ENCODE data around the gene SLC50A1. TPM values are rescaled to one million over a fixed set of nuclear protein-coding genes. Genes with fewer than 3 reads are reported as not detected.

The SLC50A1 gene
- total and polyA plus RNA-seq, 9 of the 15 experiments (the other 6 are each of a cell fraction or from before 2014, with no cell fraction given): 46.5 to 132 (median 91.9) TPM

DNA sequence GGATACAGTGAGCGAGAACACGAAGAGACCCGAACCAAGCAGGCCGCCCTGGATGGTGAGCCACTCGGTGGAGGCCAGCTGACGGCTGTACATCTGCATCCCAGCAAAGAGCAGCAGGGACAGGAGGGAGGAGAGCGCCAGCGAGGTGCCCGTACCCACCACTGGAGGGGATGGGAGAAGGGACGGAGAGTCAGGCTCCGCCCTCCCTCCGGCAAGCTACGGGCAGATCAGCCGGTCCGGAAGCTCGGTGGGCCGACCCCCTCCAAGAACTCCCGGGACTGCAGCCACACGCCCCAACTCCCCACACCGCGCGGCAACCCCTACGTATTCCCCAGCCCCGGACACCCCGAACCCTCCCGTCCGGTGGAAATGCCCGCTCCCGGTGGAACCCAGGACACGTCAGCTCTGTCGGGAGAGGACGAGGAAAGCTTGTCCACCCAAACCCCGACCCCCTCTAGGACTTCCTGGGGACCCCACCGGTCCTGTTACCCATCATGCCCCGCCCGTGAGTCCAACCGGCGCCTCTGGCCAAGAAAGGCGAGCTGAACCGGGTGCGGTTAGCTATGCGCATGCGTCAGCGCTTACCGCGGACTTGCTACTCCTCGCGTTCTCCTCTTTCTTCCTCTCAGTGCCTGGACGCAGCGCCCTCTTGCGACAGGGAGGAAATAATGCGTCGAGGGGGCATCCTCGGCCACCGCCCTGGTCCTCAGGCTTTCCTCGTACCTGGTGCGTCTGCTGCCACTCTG lies 37.3 kb downstream of the SLC50A1 start, which contains the start of gene KRTCAP2 (continued):
- no peak for TF ChIP-seq FOS (IDR thresholded peaks at IDR 0.05; ENCODE audit: extremely low read depth, insufficient read length)
- TF ChIP-seq ZNF830 (CRISPR knock-in tag; IDR thresholded peaks at IDR 0.05): peak; percentile 73; the same call in 1 of the 2 replicates
- TF ChIP-seq ZNF23 (CRISPR knock-in tag; IDR thresholded peaks at IDR 0.05): no peak
- TF ChIP-seq, protein P1, sequence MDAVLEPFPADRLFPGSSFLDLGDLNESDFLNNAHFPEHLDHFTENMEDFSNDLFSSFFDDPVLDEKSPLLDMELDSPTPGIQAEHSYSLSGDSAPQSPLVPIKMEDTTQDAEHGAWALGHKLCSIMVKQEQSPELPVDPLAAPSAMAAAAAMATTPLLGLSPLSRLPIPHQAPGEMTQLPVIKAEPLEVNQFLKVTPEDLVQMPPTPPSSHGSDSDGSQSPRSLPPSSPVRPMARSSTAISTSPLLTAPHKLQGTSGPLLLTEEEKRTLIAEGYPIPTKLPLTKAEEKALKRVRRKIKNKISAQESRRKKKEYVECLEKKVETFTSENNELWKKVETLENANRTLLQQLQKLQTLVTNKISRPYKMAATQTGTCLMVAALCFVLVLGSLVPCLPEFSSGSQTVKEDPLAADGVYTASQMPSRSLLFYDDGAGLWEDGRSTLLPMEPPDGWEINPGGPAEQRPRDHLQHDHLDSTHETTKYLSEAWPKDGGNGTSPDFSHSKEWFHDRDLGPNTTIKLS (IDR thresholded peaks at IDR 0.05; ENCODE audit: borderline replicate concordance, low read depth): peak; percentile 2; the same call in 1 of the 2 replicates
- TF ChIP-seq, protein P2, sequence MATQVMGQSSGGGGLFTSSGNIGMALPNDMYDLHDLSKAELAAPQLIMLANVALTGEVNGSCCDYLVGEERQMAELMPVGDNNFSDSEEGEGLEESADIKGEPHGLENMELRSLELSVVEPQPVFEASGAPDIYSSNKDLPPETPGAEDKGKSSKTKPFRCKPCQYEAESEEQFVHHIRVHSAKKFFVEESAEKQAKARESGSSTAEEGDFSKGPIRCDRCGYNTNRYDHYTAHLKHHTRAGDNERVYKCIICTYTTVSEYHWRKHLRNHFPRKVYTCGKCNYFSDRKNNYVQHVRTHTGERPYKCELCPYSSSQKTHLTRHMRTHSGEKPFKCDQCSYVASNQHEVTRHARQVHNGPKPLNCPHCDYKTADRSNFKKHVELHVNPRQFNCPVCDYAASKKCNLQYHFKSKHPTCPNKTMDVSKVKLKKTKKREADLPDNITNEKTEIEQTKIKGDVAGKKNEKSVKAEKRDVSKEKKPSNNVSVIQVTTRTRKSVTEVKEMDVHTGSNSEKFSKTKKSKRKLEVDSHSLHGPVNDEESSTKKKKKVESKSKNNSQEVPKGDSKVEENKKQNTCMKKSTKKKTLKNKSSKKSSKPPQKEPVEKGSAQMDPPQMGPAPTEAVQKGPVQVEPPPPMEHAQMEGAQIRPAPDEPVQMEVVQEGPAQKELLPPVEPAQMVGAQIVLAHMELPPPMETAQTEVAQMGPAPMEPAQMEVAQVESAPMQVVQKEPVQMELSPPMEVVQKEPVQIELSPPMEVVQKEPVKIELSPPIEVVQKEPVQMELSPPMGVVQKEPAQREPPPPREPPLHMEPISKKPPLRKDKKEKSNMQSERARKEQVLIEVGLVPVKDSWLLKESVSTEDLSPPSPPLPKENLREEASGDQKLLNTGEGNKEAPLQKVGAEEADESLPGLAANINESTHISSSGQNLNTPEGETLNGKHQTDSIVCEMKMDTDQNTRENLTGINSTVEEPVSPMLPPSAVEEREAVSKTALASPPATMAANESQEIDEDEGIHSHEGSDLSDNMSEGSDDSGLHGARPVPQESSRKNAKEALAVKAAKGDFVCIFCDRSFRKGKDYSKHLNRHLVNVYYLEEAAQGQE (IDR thresholded peaks at IDR 0.05; ENCODE audit: borderline replicate concordance): peak; percentile 4; the same call in 1 of the 2 replicates
- TF ChIP-seq, protein P2 (CRISPR knock-in tag; IDR thresholded peaks at IDR 0.05; ENCODE audit: low read depth): no peak
- no peak for TF ChIP-seq NFE2L1 (tag; IDR thresholded peaks at IDR 0.05; ENCODE audit: borderline replicate concordance, low read depth)
- peak; percentile 97 to 98 for TF ChIP-seq NRF1 (conservative IDR thresholded peaks at IDR 0.05 in 1 of 2, IDR thresholded peaks at IDR 0.05 in 1 of 2)
- TF ChIP-seq, protein P3, sequence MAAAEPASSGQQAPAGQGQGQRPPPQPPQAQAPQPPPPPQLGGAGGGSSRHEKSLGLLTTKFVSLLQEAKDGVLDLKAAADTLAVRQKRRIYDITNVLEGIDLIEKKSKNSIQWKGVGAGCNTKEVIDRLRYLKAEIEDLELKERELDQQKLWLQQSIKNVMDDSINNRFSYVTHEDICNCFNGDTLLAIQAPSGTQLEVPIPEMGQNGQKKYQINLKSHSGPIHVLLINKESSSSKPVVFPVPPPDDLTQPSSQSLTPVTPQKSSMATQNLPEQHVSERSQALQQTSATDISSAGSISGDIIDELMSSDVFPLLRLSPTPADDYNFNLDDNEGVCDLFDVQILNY (CRISPR knock-in tag; IDR thresholded peaks at IDR 0.05): no peak
- TF ChIP-seq ZFX (CRISPR knock-in tag; IDR thresholded peaks at IDR 0.05): no peak
- TF ChIP-seq OTX1 (CRISPR knock-in tag; IDR thresholded peaks at IDR 0.05): 0 out of 2 replicates have a peak, but pooled peaks have one; percentile 43
- 0 out of 2 replicates have a peak, but pooled peaks have one; percentile 39 for TF ChIP-seq CEBPG (CRISPR knock-in tag; IDR thresholded peaks at IDR 0.05)
- TF ChIP-seq CEBPG (tag; conservative IDR thresholded peaks at IDR 0.05 in 1 of 2, IDR thresholded peaks at IDR 0.05 in 1 of 2): no peak
- TF ChIP-seq, protein P4, sequence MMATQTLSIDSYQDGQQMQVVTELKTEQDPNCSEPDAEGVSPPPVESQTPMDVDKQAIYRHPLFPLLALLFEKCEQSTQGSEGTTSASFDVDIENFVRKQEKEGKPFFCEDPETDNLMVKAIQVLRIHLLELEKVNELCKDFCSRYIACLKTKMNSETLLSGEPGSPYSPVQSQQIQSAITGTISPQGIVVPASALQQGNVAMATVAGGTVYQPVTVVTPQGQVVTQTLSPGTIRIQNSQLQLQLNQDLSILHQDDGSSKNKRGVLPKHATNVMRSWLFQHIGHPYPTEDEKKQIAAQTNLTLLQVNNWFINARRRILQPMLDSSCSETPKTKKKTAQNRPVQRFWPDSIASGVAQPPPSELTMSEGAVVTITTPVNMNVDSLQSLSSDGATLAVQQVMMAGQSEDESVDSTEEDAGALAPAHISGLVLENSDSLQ (IDR thresholded peaks at IDR 0.05): no peak
- TF ChIP-seq, protein P5, sequence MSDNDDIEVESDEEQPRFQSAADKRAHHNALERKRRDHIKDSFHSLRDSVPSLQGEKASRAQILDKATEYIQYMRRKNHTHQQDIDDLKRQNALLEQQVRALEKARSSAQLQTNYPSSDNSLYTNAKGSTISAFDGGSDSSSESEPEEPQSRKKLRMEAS (CRISPR knock-in tag; IDR thresholded peaks at IDR 0.05): peak; percentile 65

Data from K562 (cell line).